Smooth muscle cell (in vitro differentiated cells): ENCODE measurements around the gene SLC9A1. TPM values are rescaled to one million over a fixed set of nuclear protein-coding genes. Genes with fewer than 3 reads are reported as not detected.

Source experiments
- DNase-seq: peaks from one replicate; lab custom pipeline; 2025; ENCODE audit not compliant: unreplicated experiment; lab: John Stamatoyannopoulos, UW
- H2AFZ ChIP-seq: fragments of 200-600 bp; sonication (generic); 2 replicates; pipeline ENCODE4 v1.6.0; 2016; ENCODE audit warnings: antibody characterized with exemption, low read depth, mild to moderate bottlenecking
- H3F3A ChIP-seq: fragments of 200-600 bp; sonication (generic); 2 replicates; pipeline ENCODE4 v1.6.0; 2017; ENCODE audit warnings: antibody characterized with exemption, low read depth
- H3K27ac ChIP-seq: fragments of 200-600 bp; sonication (generic); 2 replicates; pipeline ENCODE4 v1.5.1; 2016; ENCODE audit warnings: low read depth, mild to moderate bottlenecking
- H3K27me3 ChIP-seq: fragments of 200-600 bp; sonication (generic); 2 replicates; pipeline ENCODE4 v1.6.1; 2016; ENCODE audit warnings: low read depth, mild to moderate bottlenecking
- H3K36me3 ChIP-seq: fragments of 200-600 bp; sonication (generic); 2 replicates; pipeline ENCODE4 v1.5.1; 2016; ENCODE audit warnings: low read depth
- H3K4me1 ChIP-seq: fragments of 200-600 bp; sonication (generic); 2 replicates; pipeline ENCODE4 v1.5.1; 2016; ENCODE audit warnings: low read depth
- H3K4me2 ChIP-seq: fragments of 200-600 bp; sonication (generic); 2 replicates; pipeline ENCODE4 v1.6.0; 2016; ENCODE audit warnings: mild to moderate bottlenecking
- H3K4me3 ChIP-seq: fragments of 200-600 bp; sonication (generic); 2 replicates; pipeline ENCODE4 v1.5.1; 2016; ENCODE audit warnings: mild to moderate bottlenecking
- H3K79me2 ChIP-seq: fragments of 200-600 bp; sonication (generic); 2 replicates; pipeline ENCODE4 v1.6.0; 2016; ENCODE audit warnings: low read depth, mild to moderate bottlenecking
- H3K9ac ChIP-seq: fragments of 200-600 bp; sonication (generic); 2 replicates; pipeline ENCODE4 v1.6.0; 2016; ENCODE audit warnings: low read depth
- H3K9me3 ChIP-seq: fragments of 200-600 bp; sonication (generic); replicated peaks from 2 replicates; pipeline ENCODE4 v1.5.1; 2016; ENCODE audit warnings: low read depth
- H4K20me1 ChIP-seq: fragments of 200-600 bp; sonication (generic); 2 replicates; pipeline ENCODE4 v1.6.0; 2016; ENCODE audit warnings: low read depth
- CTCF ChIP-seq: fragments of 200-600 bp; sonication (generic); IDR thresholded peaks from 2 replicates; pipeline ENCODE4 v1.5.1; 2017; ENCODE audit warnings: borderline replicate concordance, mild to moderate bottlenecking, antibody characterized with exemption; ENCODE audit not compliant: insufficient read depth, poor library complexity, severe bottlenecking
- WGBS: methylation state at CpG from one replicate; pipeline ENCODE4 v1.1.7; 2016; ENCODE audit warnings: low lambda C conversion rate; 5-methylcytosine and 5-hydroxymethylcytosine counted together
- polyA plus RNA-seq: library from polyadenylated mRNA; unstranded; fragments of >200 nt; fragmentation: Nextera tagmentation; extraction: Ambion mirVana; gene quantifications from 2 replicates; pipeline ENCODE4 v1.2.1, GENCODE V29; 2016
- total RNA-seq: library from RNA; depleted of rRNA; stranded (reverse); fragments of >200 nt; gene quantifications from 2 replicates; pipeline ENCODE4 v1.2.3, GENCODE V29; 2014

Gene SLC9A1
- total and polyA plus RNA-seq, 2 experiments from 2014 or later: 16.5 to 37.4 TPM

- no peak overlapping the region for H3K4me2 ChIP-seq
- no peak overlapping the region for H2AFZ ChIP-seq
- H3K4me1 ChIP-seq: no peaks in the 10 kb centered on the region
- TF ChIP-seq CTCF: no peak
- H3F3A ChIP-seq: no peaks in the 10 kb centered on the region
- H3K79me2 ChIP-seq: no peaks in the 10 kb centered on the region
- H3K9ac ChIP-seq: no peak overlapping the region
- no peaks in the 10 kb centered on the region for H3K27me3 ChIP-seq
- DNase-seq: no peak
- 80% methylated on average over 5 of the region's 5 CpGs for WGBS
- no peaks in the 10 kb centered on the region for H4K20me1 ChIP-seq
- H3K9me3 ChIP-seq: no peaks in the 10 kb centered on the region
- no peak overlapping the region for H3K27ac ChIP-seq
- no peak overlapping the region for H3K4me3 ChIP-seq
- no peaks in the 10 kb centered on the region for H3K36me3 ChIP-seq
These were observed 6.7 kb upstream of the SLC9A1 start for GRCh38 chr1:27161594-27161993.

- no peaks in the 10 kb centered on the region for H3K36me3 ChIP-seq
- no peaks in the 10 kb centered on the region for H3K9me3 ChIP-seq
- H3K9ac ChIP-seq: no peak overlapping the region
- H3K27ac ChIP-seq: no peak overlapping the region
- H3K79me2 ChIP-seq: peaks cover 25% of the 10 kb centered on the region
- no peak for TF ChIP-seq CTCF
- no peaks in the 10 kb centered on the region for H3F3A ChIP-seq
- H3K27me3 ChIP-seq: no peaks in the 10 kb centered on the region
- H3K4me2 ChIP-seq: no peak overlapping the region
- DNase-seq: no peak
- peaks cover 15% of the 10 kb centered on the region for H3K4me1 ChIP-seq
- H3K4me3 ChIP-seq: no peak overlapping the region
- H4K20me1 ChIP-seq: peaks cover 22% of the 10 kb centered on the region
- 93% methylated on average over 3 of the region's 3 CpGs for WGBS
- no peak overlapping the region for H2AFZ ChIP-seq
These were observed 2.3 kb upstream of the SLC9A1 start for GRCh38 chr1:27157194-27157593.

- H3K4me3 ChIP-seq: peak overlapping the region; percentile 57
- peak overlapping the region; percentile 95 for H3K4me2 ChIP-seq
- H3K79me2 ChIP-seq: peaks cover 51% of the 10 kb centered on the region
- peaks cover 15% of the 10 kb centered on the region for H3K4me1 ChIP-seq
- no peaks in the 10 kb centered on the region for H3K36me3 ChIP-seq
- no peak for DNase-seq
- peaks cover 48% of the 10 kb centered on the region for H4K20me1 ChIP-seq
- H3K9me3 ChIP-seq: no peaks in the 10 kb centered on the region
- WGBS: 11% methylated on average over 16 of the region's 20 CpGs
- no peak overlapping the region for H2AFZ ChIP-seq
- peak overlapping the region; percentile 81 for H3K27ac ChIP-seq
- H3K9ac ChIP-seq: peak overlapping the region; percentile 85
- H3K27me3 ChIP-seq: no peaks in the 10 kb centered on the region
- no peaks in the 10 kb centered on the region for H3F3A ChIP-seq
- TF ChIP-seq CTCF: no peak
These were observed 395 bp downstream of the SLC9A1 start for GRCh38 chr1:27154469-27154990.

GRCh38 chr1:27153927-27154358 lies 982 bp downstream of the SLC9A1 start:
- peak overlapping the region; percentile 57 for H3K4me3 ChIP-seq
- H4K20me1 ChIP-seq: peaks cover 54% of the 10 kb centered on the region
- no peaks in the 10 kb centered on the region for H3K36me3 ChIP-seq
- 89% methylated on average over 21 of the region's 21 CpGs for WGBS
- H3K4me2 ChIP-seq: peak overlapping the region; percentile 95
- H3K4me1 ChIP-seq: peaks cover 15% of the 10 kb centered on the region
- no peaks in the 10 kb centered on the region for H3K27me3 ChIP-seq
- no peaks in the 10 kb centered on the region for H3K9me3 ChIP-seq
- peak overlapping the region; percentile 81 for H3K27ac ChIP-seq
- H2AFZ ChIP-seq: no peak overlapping the region
- H3K9ac ChIP-seq: peak overlapping the region; percentile 85
- no peak for TF ChIP-seq CTCF
- no peaks in the 10 kb centered on the region for H3F3A ChIP-seq
- DNase-seq: no peak
- H3K79me2 ChIP-seq: peaks cover 57% of the 10 kb centered on the region
